Lung microvascular endothelial cell (primary cell): Measurements from ENCODE around the gene MRPS10. TPM values are rescaled to one million over a fixed set of nuclear protein-coding genes. Genes with fewer than 3 reads are reported as not detected.
"Not testable (repeated sequence)": the region's sequence is repeated elsewhere in the genome, so short reads cannot be mapped to it uniquely, and the experiment has no call there.

ENCODE experiments used
- DNase-seq, 2 donors: peaks; one replicate each; pipeline versions ENCODE4 v3.0.0 to v3.0.0-alpha.2; 2010; ENCODE audit warnings: low read depth in 2 of 2
- total RNA-seq: library from RNA; depleted of rRNA; stranded (reverse); fragments of >200 nt; gene quantifications from 2 replicates; pipeline ENCODE4 v1.2.1, GENCODE V29; 2014

MRPS10 gene
- total RNA-seq, 1 donor from 2014 or later: 31.0 TPM

- no peak for DNase-seq
Measured at GRCh38 chr6:42177514-42178364, 39.9 kb downstream of the MRPS10 start.

- DNase-seq: no peak
Measured at GRCh38 chr6:42176981-42177380, 40.7 kb downstream of the MRPS10 start.

- peak; percentile 15 to 20 for DNase-seq
Measured at GRCh38 chr6:42175860-42176259, 41.8 kb downstream of the MRPS10 start.

DNA sequence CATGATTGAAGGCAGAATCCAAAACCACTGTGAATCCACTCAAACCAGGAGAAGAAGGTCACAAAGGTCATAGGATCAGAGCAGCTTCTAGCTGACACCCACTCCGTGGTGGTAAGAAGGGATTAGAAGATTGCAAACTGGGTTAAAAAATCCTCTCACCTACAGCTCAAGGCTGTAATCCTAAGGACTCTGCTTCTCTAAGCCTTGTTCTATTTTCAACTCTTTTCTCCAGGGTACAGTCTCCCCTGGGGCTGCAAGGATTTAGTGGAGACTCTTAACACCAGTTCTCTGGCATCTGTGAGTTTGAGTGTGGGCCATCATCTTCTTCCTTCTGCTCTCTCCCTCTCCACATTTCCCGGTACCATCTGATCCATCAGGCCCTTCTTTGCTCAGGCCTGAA lies 44.6 kb downstream of the MRPS10 start, which contains the start of gene GUCA1A:
Gene GUCA1A (plus strand): TSS at position 264 of the 400 bp plus-strand sequence. CDS start 250 bp downstream, outside the sequence.
- no peak for DNase-seq

DNA sequence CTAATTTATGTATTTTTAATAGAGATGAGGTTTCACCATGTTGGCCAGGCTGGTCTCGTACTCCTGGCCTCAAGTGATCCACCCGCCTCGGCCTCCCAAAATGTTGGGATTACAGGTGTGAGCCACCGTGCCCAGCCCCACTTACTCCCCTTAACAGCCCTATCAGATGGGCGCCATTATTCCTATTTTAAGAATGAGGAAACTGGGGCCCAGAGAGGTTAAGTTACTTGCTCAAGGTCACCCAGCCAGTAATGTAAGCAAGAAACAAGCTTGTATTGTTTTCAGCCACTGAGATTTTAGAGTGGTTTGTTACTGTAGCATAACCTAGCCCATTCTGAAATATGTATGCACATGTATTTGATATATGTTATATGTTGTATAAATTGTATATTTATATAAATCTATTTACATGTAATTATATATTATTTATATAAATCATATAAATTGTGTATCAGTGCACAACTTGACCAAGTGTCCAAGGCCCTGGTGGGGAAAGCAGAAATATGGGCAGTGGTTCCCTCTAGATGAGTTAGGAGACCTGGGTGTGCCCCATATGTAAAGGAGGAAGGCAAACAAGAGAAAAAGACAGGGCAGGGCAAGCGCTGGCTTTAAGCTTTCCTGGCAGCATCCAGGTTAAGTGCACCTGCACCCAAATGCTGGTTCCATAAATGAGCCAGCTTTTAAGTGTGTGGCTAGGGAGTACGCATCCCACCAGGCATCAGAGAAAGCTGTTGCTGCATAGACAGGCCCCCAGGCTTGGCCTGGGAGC lies 45.7 kb downstream of the MRPS10 start:
- no peak for DNase-seq

DNA sequence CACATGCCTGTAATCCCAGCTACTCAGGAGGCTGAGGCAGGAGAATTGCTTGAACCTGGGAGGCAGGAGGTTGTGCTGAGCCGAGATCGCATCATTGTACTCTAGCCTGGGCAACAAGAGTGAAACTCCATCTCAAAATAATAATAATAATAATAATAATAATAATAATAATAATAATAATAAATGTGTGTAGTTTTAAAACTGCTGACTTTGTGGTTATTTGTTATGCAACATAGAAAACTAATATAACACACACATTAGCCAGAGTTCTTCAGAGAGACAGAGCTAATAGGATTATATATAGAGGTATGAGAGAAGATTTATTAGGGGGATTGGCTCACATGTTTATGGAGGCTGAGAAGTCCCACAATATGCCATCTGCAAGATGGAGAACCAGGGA lies 47.9 kb downstream of the MRPS10 start:
- not testable (repeated sequence) for DNase-seq

DNA sequence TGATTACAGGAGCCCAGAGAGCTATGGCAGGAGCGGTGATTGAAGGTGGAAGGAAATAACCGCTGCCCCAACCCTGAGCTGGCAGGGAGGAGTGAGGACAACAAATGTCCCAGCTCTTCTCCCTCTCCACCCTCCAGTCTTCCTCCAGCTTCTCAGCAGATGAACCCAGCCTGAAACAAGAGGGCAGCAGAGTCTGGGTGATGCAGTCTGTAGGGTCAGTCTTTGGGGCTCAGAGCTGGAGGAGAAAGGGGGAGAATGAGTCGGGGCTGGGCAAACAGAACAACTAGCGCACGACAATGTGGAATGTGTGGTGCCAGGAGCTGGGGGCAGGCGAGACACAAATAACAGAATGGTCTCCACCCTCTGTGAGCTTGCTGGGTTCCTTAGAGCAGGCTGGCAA lies 49.0 kb downstream of the MRPS10 start:
- no peak for DNase-seq

DNA sequence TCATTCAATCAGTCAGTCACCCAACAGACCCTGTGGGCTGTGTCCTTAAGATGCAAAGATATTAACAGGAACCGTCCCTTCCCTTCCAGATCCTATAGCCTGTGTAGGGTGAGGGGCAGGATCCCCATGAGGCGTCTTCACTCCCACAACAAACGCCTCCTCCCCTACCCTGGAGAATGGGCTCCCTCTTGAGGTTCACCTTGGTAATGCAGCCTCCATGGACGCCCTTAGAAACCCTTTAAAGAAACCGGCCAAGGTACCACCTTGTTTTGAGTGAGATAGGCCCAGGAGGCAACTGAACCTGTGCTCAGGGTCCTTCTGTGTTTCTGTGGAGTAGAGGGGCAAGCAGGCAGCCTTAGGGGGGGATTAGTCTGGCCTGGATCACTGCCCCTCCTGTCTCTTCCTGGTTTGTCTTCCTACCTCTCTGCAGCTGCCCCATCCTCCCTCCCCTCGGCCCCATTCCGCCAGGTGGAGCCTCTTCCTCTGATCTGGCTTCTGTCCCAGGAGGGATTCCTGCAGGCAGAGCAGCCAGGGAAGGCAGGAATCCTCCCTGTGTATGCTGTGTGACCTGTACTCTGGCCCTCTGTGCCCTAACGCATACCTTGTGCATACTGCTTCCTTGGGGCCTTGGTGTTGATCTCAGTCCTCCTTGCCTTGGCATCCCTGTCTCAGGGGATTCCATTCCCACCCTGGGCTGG lies 51.1 kb downstream of the MRPS10 start:
- DNase-seq: peak; percentile 69 to 77

DNA sequence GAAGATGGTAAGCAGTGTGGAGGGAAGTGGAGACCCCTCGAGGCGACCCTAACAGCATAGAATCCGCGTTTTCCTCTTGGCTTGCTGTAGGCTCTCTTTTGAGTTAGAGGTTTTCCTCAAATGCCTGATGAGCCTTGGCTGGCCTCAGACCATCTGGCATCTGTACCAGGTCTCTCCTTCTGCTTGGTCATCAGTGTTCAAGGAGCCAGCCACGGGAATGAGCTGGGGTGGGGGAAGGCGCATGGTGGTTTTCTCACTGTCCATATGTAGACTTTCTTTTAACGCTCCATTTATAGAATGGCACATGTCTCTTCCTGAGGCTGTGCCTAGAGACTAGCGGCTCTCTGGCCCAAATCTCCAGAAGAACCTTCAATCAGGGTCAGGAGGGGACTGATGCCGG lies 52.6 kb downstream of the MRPS10 start:
- DNase-seq: no peak

DNA sequence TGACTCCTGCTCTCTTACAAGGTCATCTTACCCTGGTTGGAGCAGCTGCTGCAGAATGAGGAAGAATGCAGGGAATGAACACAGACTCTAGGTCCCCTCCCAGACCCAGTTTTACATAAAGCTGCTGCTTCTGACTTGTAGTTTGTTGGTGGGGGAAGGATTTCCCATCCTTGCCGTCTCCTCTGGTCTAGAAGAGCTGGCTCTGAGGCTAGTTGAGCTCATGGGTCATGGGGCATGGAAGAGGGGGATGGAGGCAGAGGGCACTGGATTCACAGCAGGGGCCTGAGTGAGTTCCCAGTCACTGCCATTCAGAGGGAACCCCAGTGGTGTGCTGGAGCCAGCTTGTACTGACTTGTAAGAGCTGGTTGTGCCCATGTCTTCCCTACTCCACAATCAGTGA lies 53.7 kb downstream of the MRPS10 start:
- DNase-seq: no peak

DNA sequence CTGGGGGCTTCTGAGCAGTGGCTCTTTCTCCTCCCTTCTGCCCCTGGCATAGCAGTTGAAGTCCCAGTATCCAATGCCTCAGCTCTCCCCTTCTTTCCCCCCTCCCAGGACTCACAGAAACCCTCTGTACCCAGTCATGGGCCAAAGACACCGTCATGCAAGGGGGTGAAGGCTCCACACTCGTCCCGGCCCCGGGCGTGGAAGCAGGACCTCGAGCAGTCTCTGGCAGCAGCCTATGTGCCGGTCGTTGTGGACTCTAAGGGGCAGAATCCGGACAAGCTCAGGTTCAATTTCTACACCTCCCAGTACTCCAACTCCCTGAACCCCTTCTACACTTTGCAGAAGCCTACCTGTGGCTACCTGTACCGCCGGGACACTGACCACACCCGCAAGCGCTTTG lies 54.8 kb downstream of the MRPS10 start:
- DNase-seq: no peak

DNA sequence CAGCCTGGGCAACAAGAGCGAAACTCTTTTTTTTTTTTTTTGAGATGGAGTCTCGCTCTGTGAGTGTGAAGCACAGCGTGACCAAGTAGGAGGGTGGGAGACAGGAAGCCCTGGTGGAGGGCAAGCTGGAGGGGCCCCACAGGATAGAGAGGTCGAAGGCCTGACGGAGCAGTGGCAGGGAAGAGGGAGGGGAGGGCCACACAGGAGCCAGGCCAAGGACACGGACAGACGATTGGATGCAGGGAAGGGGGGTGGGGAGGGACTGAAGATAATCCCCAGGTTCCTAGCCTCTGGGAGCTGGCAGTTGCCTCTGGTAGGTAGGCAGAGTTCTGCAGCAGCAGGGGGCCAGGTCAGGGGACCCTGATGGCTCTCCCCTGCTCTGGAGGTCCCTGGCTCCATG lies 55.3 kb downstream of the MRPS10 start:
- DNase-seq: no peak

DNA sequence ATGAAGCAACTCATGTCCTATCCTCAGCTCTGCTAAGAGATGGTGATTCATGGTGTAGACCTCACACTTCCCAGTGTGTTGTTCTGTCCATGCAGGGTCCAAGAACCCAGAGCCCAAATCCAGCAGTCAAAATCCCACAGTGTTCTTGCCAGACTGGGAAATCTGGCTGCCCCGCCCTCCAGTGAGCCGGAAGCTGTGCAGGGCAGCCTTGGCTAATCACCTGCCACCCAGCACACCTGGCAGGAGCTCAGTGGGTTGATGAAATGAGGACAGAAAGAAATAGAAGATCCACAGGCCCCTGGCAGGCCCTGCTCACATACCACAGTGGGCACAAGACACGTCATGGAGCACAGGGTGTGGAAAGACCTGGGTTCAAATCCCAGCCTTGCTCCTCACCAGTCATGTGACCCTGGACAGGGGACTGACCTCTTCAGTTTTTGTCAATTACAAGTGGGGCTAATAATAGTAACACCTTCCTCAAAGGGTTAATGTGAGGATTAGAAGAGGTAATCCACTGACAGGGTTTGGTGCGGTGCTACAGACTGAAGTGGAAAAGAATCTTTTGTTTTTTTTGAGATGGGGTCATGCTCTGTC lies 58.1 kb downstream of the MRPS10 start:
- no peak for DNase-seq

- no peak for DNase-seq
Measured at GRCh38 chr6:42158631-42159030, 59.0 kb downstream of the MRPS10 start.

DNA sequence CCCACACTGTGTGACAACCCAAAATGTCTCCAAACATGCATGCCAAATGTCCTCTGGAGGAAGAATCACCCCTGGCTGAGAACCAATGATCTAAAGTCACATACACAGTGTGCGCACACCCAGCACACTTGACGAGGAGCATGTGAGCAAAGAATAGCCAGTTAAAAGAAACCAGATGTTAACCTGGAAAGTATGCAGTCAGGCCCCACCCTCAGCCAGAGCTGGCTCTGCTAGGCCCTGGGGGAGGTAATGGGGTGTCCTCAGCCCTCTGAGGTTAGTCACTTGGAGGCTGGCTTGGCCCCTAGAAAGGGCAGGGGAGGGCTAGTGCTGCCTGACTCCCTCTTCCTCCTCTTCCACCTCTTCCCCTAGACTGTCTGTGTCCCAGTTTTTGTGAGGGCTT lies 59.6 kb downstream of the MRPS10 start:
- DNase-seq: no peak

Other genes with a start within 250 kb of the MRPS10 start
- gene TAF8, start 167.3 kb downstream of the MRPS10 start, total RNA-seq: 12.2 and 16.9 TPM in 2 replicates
- under 0.01 TPM in 2 replicates for gene C6orf132, start 75.2 kb downstream of the MRPS10 start, total RNA-seq
- not detected in 2 replicates for gene GUCA1A, start 44.5 kb downstream of the MRPS10 start, total RNA-seq
- 0.20 and 0.22 TPM in 2 replicates for gene GUCA1B, start 22.9 kb downstream of the MRPS10 start, total RNA-seq
- not detected in 2 replicates for gene TRERF1, start 234.1 kb upstream of the MRPS10 start, total RNA-seq